ENCODE results near the gene LGI4.

Gene LGI4

DNA sequence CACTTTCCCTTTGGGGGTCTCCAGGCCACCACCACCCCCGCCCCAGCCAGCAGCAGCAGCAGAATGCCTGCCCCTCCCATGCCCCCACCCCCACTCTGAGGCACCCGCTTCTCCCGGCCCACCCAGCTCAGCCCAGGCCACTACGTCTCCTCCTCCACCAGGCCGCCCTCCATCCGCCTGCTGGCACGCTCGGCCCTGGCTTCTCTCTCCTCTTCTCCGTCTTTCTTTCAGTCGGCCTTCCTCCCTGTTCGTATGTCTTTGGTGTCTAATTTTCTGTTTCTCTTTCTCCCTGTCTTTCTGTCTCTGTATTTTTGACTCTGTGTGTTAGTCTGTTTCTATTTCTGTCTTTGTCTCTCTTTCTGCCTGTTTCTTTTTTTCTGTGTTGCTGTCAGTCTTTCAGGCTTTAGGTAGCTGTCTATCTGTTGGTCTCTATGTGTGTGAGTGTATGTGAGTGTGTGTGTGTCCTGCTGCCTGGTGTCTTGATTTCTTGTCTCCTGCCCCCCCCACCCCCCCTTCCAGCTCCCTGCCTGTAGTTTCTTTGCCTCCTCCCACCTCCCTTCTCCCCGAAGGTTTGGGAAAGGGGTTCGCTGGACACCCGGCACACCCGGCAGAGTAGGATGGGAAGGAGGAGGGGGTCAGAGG lies at the start of gene LGI4:
LGI4 (minus strand) TSS at position 459 of the 642 bp plus-strand sequence; CDS start at position 80, 379 bp downstream.
- H3K4me3 ChIP-seq (ENCODE audit: low read depth, low read length) = no peak within 1 kb of the TSS
- POLR2A ChIA-PET = no interaction called here
- TF ChIP-seq, protein P1, sequence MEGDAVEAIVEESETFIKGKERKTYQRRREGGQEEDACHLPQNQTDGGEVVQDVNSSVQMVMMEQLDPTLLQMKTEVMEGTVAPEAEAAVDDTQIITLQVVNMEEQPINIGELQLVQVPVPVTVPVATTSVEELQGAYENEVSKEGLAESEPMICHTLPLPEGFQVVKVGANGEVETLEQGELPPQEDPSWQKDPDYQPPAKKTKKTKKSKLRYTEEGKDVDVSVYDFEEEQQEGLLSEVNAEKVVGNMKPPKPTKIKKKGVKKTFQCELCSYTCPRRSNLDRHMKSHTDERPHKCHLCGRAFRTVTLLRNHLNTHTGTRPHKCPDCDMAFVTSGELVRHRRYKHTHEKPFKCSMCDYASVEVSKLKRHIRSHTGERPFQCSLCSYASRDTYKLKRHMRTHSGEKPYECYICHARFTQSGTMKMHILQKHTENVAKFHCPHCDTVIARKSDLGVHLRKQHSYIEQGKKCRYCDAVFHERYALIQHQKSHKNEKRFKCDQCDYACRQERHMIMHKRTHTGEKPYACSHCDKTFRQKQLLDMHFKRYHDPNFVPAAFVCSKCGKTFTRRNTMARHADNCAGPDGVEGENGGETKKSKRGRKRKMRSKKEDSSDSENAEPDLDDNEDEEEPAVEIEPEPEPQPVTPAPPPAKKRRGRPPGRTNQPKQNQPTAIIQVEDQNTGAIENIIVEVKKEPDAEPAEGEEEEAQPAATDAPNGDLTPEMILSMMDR (IDR thresholded peaks at IDR 0.05; ENCODE audit: insufficient read depth, low read length, missing control alignments) = no peak
- DNase-seq (ENCODE audit: low read depth, low spot score) = no peak
- CTCF ChIA-PET = interaction anchor here (0.7 to 10.0 kb wide), 23 partner anchors 10 to 168 kb away, joined by 3 to 245 read pairs (median 7); partner anchors contain the start of genes FXYD3, FXYD5 and HPN

DNA sequence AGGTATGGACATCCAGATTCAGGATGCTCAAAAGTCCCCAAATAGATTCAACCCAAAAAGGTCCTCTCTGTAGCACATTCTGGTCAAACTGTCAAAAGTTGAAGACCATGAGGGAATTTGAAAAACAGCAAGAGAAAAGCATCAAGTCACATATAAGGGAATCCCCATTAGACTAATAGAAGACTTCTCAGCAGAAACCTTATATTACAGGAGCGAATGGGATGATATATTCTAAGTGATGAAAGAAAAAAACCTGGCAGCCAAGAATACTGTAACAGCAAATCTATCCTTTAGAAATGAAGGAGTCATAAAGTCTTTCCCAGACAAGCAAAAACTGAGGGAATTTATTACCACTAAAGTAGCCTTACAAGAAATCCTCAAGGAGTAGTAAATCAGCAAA lies 49.4 kb upstream of the LGI4 start:
- POLR2A ChIA-PET = no interaction called here
- DNase-seq (ENCODE audit: low read depth, low spot score) = no peak
- CTCF ChIA-PET = no interaction called here
- H3K4me3 ChIP-seq (ENCODE audit: low read depth, low read length) = no peak overlapping the region
- TF ChIP-seq, protein P1 (IDR thresholded peaks at IDR 0.05; ENCODE audit: insufficient read depth, low read length, missing control alignments) = no peak

DNA sequence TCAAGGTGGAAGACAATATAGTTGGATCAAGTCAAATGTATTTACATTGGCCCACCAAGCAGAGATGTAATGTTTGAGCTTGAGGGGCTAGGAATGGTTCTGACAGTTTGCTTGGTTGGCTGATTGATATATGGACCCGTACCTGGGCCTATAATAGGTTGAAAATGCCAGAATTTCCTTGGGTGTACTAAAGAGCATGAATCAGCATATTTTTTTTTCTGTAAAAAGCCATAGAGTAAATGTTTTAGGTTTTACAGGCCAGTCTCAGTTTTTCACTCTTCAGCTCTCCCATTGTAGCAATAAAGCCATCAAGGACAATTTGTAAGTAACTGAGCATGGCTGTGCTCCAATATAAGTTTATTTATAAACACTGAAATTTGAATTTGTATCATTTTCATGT lies 46.5 kb upstream of the LGI4 start:
- H3K4me3 ChIP-seq (ENCODE audit: low read depth, low read length) = no peak overlapping the region
- no peak for DNase-seq (ENCODE audit: low read depth, low spot score)
- TF ChIP-seq, protein P1 (IDR thresholded peaks at IDR 0.05; ENCODE audit: insufficient read depth, low read length, missing control alignments) = no peak
- ChIA-PET POLR2A (no interaction called here), CTCF (interaction anchor here (1.4 kb wide), 1 partner anchor 115 kb away, joined by 4 read pairs; no protein-coding TSS in a partner anchor)

DNA sequence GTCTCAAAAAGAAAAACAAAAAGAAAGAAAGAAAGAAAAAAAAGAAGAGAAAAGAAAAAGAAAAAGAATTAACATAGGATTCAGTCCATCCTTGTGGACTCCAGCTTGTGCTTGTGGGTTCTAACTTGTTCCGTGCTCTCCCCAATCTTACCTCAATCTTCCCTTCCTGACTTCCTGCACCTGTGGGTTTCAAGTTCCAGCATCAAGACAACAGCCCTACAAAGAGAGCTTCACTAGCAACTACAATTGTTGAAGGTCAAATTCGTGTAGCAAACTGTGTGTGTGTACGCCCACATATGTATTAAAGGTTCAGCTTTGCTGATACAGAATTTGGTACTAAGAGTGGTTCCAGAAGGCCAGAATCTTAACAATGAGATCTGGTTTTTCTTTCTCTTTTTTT lies 45.0 kb upstream of the LGI4 start:
- TF ChIP-seq, protein P1 (IDR thresholded peaks at IDR 0.05; ENCODE audit: insufficient read depth, low read length, missing control alignments) = no peak
- ChIA-PET CTCF (interaction anchor here (1.0 kb wide), 1 partner anchor 331 kb away, joined by 3 read pairs; no protein-coding TSS in a partner anchor), POLR2A (no interaction called here)
- DNase-seq (ENCODE audit: low read depth, low spot score) = no peak
- H3K4me3 ChIP-seq (ENCODE audit: low read depth, low read length) = no peak overlapping the region

DNA sequence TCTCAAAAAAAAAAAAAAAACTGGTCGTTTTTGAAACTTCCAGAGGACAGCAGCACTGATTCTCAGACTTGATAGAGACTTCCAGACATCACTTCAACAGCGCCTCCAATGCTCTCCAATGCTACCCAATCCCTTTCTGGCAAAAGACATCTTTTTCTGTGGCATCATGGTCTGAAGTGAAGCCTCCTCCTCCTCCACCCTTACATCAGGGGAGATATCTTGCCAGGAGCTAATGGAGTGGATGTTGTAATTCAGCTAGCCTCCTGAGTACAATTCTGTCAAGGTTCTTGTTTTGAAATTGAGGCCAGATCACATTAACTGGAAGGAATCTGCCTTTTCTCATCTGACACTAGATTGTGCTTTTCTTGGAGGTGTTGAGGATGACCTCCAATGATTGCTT lies 43.8 kb upstream of the LGI4 start:
- TF ChIP-seq, protein P1 (IDR thresholded peaks at IDR 0.05; ENCODE audit: insufficient read depth, low read length, missing control alignments) = no peak
- ChIA-PET CTCF (interaction anchor here (0.8 to 1.0 kb wide), 2 partner anchors 10 to 17 kb away, joined by 3 read pairs; no protein-coding TSS in a partner anchor), POLR2A (no interaction called here)
- DNase-seq (ENCODE audit: low read depth, low spot score) = no peak
- no peak overlapping the region for H3K4me3 ChIP-seq (ENCODE audit: low read depth, low read length)

DNA sequence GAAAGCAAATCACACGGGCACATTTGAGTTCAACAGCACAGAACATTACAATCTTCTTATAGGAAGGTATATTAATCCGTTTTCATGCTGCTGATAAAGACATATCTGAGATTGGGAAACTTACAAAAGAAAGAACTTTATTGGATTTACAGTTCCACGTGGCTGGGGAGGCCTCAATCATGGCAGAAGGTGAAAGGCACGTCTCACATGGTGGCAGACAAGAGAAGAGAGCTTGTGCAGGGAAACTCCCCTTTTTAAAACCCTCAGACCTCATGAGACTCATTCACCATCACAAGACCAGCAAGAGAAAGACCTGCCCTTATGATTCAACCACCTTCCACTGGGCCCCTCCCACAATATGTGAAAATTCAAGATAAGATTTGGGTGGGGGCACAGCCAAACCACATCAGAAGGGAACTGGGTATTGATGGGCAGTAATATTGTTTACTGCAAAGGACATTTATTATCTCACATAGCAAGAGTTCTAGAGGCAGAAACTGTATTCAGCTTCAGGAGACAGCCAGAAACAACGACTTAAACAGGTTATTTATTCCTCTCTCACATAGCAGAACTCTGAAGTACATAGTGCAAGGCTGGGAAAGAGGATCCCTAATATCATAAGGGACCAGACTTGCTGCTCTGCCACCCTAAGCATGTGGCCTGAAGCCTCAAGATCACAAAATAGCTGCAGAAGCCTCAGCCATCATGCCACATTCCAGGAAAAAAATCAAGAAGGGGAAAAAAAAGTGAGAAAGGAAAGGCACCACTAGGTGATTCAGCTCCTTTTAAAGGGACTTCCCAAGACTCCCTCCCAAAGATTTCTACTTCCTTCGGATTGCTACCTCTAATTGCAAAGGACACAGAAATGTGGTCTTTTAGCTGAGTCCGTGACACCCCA lies 42.8 kb upstream of the LGI4 start:
- no peak for DNase-seq (ENCODE audit: low read depth, low spot score)
- POLR2A ChIA-PET = no interaction called here
- no peak overlapping the region for H3K4me3 ChIP-seq (ENCODE audit: low read depth, low read length)
- CTCF ChIA-PET = interaction anchor here (0.9 kb wide), 1 partner anchor 63 kb away, joined by 3 read pairs; the partner anchor contains the start of gene FXYD3
- TF ChIP-seq, protein P1 (IDR thresholded peaks at IDR 0.05; ENCODE audit: insufficient read depth, low read length, missing control alignments) = no peak

Data from AG04449 (cell line).